D721Med (cell line): Measurements from ENCODE around the gene MGST2.

Experiments used
- DNase-seq: peaks from one replicate; pipeline ENCODE4 v3.0.0; 2011; ENCODE audit warnings: low spot score; ENCODE audit not compliant: insufficient read length
- FAIRE-seq: peaks from 2 replicates; lab custom pipeline; 2011; peaks lifted over from hg19 to GRCh38; lab: Jason Lieb, UNC
- CTCF ChIP-seq: IDR thresholded peaks from 2 replicates; pipeline ENCODE4 v1.5.1; 2012; ENCODE audit warnings: mild to moderate bottlenecking, control low read depth; ENCODE audit not compliant: insufficient read depth; ENCODE audit errors: missing control alignments

MGST2 gene

GRCh38 chr4:139676913-139677585 is 11.4 kb downstream of the MGST2 start:
- no peak for TF ChIP-seq CTCF
- FAIRE-seq (no peak), DNase-seq (no peak)

- DNase-seq (no peak), FAIRE-seq (no peak)
- no peak for TF ChIP-seq CTCF
These were observed 16.7 kb downstream of the MGST2 start for GRCh38 chr4:139682309-139682708.

- TF ChIP-seq CTCF: no peak
These were observed 17.1 kb downstream of the MGST2 start for GRCh38 chr4:139682741-139683151.

GRCh38 chr4:139684351-139684750 is 18.7 kb downstream of the MGST2 start:
- FAIRE-seq (no peak), DNase-seq (no peak)
- no peak for TF ChIP-seq CTCF

More at GRCh38 chr4:139682741-139683151, 17.1 kb downstream of the MGST2 start:
- FAIRE-seq: no peak
- no peak for DNase-seq

- FAIRE-seq: no peak
- no peak for TF ChIP-seq CTCF
These were observed 19.6 kb downstream of the MGST2 start for GRCh38 chr4:139685180-139685579.

GRCh38 chr4:139686130-139686529 is 20.5 kb downstream of the MGST2 start:
- TF ChIP-seq CTCF: no peak
- DNase-seq (no peak), FAIRE-seq (no peak)

More at GRCh38 chr4:139685180-139685579, 19.6 kb downstream of the MGST2 start:
- no peak for DNase-seq

- FAIRE-seq (no peak), DNase-seq (no peak)
- TF ChIP-seq CTCF: no peak
These were observed 21.4 kb downstream of the MGST2 start for GRCh38 chr4:139686988-139687387.
